ENCODE measurements around the gene PALM.
"Not testable (repeated sequence)": the region's sequence is repeated elsewhere in the genome, so short reads cannot be mapped to it uniquely, and the experiment has no call there.

PALM gene

DNA sequence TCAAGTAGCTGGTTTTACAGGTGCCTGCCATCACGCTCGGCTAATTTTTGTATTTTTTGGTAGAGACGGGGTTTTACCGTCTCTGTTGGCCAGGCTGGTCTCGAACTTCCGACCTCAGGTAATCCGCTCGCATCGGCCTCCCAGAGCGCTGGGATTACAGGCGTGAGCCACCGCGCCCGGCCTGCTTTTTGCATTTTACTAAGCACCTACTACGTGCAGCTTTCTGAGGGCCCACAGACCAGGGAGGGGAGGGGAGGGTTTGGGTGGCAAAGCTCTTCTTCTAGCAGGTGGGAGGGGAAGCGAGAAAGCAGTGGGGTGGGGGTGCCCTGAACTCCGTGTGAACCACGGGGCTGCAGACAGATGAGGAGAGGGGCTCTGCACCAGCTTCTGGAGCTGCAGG is 15.0 kb downstream of the PALM start:
- TF ChIP-seq, protein P1, sequence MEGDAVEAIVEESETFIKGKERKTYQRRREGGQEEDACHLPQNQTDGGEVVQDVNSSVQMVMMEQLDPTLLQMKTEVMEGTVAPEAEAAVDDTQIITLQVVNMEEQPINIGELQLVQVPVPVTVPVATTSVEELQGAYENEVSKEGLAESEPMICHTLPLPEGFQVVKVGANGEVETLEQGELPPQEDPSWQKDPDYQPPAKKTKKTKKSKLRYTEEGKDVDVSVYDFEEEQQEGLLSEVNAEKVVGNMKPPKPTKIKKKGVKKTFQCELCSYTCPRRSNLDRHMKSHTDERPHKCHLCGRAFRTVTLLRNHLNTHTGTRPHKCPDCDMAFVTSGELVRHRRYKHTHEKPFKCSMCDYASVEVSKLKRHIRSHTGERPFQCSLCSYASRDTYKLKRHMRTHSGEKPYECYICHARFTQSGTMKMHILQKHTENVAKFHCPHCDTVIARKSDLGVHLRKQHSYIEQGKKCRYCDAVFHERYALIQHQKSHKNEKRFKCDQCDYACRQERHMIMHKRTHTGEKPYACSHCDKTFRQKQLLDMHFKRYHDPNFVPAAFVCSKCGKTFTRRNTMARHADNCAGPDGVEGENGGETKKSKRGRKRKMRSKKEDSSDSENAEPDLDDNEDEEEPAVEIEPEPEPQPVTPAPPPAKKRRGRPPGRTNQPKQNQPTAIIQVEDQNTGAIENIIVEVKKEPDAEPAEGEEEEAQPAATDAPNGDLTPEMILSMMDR (IDR thresholded peaks at IDR 0.05; ENCODE audit: poor library complexity, severe bottlenecking) = no peak
- Histone ChIP-seq H3K4me3 (ENCODE audit: severe bottlenecking) (no peak overlapping the region), H3K27ac (ENCODE audit: poor library complexity, severe bottlenecking) (no peak overlapping the region), H3K36me3 (ENCODE audit: low read depth) (no peaks in the 10 kb centered on the region), H3K4me1 (ENCODE audit: insufficient read depth, poor library complexity, severe bottlenecking) (no peaks in the 10 kb centered on the region), H3K9me3 (ENCODE audit: severe bottlenecking) (no peaks in the 10 kb centered on the region), H3K27me3 (ENCODE audit: insufficient read depth, poor library complexity, severe bottlenecking) (no peaks in the 10 kb centered on the region)
- DNase-seq (ENCODE audit: low spot score) = no peak
- no peak for ATAC-seq (ENCODE audit: low read depth)

DNA sequence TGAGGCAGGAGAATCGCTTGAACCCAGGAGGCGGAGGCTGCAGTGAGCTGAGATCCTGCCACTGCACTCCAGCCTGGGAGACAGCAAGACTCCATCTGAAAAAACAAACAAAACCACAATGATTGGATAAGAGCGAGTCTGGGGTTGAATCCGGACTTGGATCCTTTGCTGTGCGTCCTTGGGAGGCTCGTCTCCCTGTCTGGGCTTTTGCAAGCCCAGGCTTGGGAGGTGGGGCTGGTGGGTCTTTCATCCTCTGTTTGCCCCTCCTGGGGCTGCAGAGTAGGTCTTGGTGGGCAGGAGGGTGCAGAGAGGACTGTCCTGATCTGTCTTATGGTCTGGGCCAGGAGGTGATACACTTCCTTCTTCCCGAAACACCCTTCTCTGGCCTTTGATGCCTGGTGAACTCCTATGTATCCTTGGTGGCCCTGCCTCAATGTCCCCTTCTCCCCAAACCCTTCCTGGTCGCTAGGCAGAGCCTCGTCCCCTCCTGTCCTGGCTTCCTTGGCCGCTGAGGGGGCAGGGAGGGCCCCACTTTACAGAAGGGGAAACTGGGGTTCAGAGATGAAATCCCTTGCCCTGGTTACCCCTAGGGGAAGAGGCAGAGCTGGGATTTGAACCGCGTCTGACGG is 16.8 kb downstream of the PALM start:
- Histone ChIP-seq H3K4me3 (ENCODE audit: severe bottlenecking) (no peak overlapping the region), H3K4me1 (ENCODE audit: insufficient read depth, poor library complexity, severe bottlenecking) (no peaks in the 10 kb centered on the region), H3K36me3 (ENCODE audit: low read depth) (no peaks in the 10 kb centered on the region), H3K27ac (ENCODE audit: poor library complexity, severe bottlenecking) (no peak overlapping the region), H3K27me3 (ENCODE audit: insufficient read depth, poor library complexity, severe bottlenecking) (no peaks in the 10 kb centered on the region), H3K9me3 (ENCODE audit: severe bottlenecking) (no peaks in the 10 kb centered on the region)
- DNase-seq (ENCODE audit: low spot score) (no peak), ATAC-seq (ENCODE audit: low read depth) (no peak)
- TF ChIP-seq, protein P1 (IDR thresholded peaks at IDR 0.05; ENCODE audit: poor library complexity, severe bottlenecking) = no peak

DNA sequence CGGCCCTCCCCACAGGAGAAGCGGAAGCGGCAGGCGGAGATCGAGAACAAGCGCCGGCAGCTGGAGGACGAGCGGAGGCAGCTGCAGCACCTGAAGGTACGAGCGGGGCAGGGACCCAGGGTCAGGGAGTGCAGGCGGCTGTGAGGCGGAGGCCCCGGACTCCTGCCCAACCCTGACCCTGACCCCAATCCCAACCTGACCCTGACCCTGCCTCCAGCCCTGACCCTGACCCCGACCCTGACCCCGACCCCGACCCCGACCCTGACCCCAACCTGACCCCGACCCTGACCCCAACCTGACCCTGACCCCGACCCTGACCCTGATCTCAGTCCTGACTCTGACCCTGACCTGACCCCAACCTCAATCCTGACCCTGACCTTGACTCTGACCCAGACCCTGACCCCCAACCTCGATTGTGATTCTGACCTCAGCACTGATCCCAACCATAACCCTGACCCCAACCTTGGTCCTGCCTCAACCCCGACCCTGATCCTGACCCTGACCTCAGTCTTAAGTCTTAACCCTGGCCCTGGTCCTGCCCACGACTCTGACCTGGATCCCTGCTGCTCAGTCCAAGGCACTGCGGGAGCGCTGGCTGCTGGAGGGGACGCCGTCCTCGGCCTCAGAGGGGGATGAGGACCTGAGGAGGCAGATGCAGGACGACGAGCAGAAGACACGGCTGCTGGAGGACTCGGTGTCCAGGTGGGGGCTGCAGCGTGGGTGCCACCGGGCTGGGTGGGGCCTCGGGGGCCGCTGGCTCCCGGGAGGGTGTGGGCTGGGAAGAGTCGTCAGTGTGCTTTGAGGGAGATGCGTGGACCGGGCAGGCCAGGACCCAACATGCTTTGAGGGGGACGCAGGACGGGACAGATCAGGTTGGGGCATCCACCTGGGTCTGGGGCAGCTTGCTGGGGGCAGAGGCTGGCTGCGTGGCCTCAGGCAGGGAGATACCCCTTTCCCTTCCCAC is 18.5 kb downstream of the PALM start:
- no peaks in the 10 kb centered on the region for H3K9me3 ChIP-seq (ENCODE audit: severe bottlenecking)
- no peak for DNase-seq (ENCODE audit: low spot score)
- no peaks in the 10 kb centered on the region for H3K27me3 ChIP-seq (ENCODE audit: insufficient read depth, poor library complexity, severe bottlenecking)
- no peak overlapping the region for H3K27ac ChIP-seq (ENCODE audit: poor library complexity, severe bottlenecking)
- no peaks in the 10 kb centered on the region for H3K4me1 ChIP-seq (ENCODE audit: insufficient read depth, poor library complexity, severe bottlenecking)
- TF ChIP-seq, protein P1 (IDR thresholded peaks at IDR 0.05; ENCODE audit: poor library complexity, severe bottlenecking) = no peak
- ATAC-seq (ENCODE audit: low read depth) = 0 out of 3 replicates have a peak, but pooled peaks have one; percentile 10
- no peak overlapping the region for H3K4me3 ChIP-seq (ENCODE audit: severe bottlenecking)
- no peaks in the 10 kb centered on the region for H3K36me3 ChIP-seq (ENCODE audit: low read depth)

DNA sequence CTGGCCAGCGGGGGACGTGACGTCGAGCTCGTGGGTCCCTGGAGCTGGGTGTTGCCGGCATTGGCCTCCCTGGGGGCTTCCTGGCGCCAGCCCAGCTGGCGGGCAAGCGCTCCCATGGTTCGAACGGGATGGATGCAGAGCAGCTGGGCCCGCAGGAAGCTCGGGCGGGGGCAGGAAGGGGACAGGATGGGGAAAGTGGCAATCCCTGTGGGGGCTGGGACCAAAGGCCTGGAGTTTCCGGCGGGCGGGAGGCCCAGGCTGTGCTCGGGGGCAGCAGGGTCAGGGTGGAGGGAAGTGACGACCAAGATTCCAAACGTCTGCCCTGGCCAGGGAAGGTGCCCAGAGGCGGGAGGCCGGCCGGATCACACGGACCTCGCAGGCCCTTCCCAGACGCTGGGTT is 19.3 kb downstream of the PALM start:
- Histone ChIP-seq H3K4me1 (ENCODE audit: insufficient read depth, poor library complexity, severe bottlenecking) (no peaks in the 10 kb centered on the region), H3K27ac (ENCODE audit: poor library complexity, severe bottlenecking) (no peak overlapping the region), H3K36me3 (ENCODE audit: low read depth) (no peaks in the 10 kb centered on the region), H3K4me3 (ENCODE audit: severe bottlenecking) (no peak overlapping the region), H3K9me3 (ENCODE audit: severe bottlenecking) (no peaks in the 10 kb centered on the region), H3K27me3 (ENCODE audit: insufficient read depth, poor library complexity, severe bottlenecking) (no peaks in the 10 kb centered on the region)
- TF ChIP-seq, protein P1 (IDR thresholded peaks at IDR 0.05; ENCODE audit: poor library complexity, severe bottlenecking) = no peak
- no peak for ATAC-seq (ENCODE audit: low read depth)
- DNase-seq (ENCODE audit: low spot score) = no peak

DNA sequence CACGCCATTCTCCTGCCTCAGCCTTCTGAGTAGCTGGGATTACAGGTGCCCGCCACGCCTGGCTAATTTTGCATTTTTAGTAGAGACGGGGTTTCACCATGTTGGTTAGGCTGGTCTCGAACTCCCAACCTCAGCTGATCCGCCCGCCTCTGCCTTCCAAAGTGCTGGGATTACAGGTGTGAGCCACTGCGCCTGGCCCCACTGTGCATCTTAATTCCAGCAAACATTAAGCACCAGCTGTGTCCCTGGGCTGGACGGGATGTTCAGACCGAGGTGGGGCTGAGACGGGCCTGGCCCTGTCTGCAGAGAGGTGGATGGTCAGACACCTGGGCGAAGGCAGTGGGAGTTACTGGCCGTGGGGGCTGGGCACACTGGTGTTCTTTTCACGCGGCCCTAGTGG is 20.8 kb downstream of the PALM start:
- not testable (repeated sequence) for DNase-seq (ENCODE audit: low spot score); H3K36me3 ChIP-seq (ENCODE audit: low read depth); ATAC-seq (ENCODE audit: low read depth); H3K4me1 ChIP-seq (ENCODE audit: insufficient read depth, poor library complexity, severe bottlenecking); H3K4me3 ChIP-seq (ENCODE audit: severe bottlenecking); H3K9me3 ChIP-seq (ENCODE audit: severe bottlenecking); H3K27ac ChIP-seq (ENCODE audit: poor library complexity, severe bottlenecking); H3K27me3 ChIP-seq (ENCODE audit: insufficient read depth, poor library complexity, severe bottlenecking)
